ENCODE results near the gene STRADA.

DNA sequence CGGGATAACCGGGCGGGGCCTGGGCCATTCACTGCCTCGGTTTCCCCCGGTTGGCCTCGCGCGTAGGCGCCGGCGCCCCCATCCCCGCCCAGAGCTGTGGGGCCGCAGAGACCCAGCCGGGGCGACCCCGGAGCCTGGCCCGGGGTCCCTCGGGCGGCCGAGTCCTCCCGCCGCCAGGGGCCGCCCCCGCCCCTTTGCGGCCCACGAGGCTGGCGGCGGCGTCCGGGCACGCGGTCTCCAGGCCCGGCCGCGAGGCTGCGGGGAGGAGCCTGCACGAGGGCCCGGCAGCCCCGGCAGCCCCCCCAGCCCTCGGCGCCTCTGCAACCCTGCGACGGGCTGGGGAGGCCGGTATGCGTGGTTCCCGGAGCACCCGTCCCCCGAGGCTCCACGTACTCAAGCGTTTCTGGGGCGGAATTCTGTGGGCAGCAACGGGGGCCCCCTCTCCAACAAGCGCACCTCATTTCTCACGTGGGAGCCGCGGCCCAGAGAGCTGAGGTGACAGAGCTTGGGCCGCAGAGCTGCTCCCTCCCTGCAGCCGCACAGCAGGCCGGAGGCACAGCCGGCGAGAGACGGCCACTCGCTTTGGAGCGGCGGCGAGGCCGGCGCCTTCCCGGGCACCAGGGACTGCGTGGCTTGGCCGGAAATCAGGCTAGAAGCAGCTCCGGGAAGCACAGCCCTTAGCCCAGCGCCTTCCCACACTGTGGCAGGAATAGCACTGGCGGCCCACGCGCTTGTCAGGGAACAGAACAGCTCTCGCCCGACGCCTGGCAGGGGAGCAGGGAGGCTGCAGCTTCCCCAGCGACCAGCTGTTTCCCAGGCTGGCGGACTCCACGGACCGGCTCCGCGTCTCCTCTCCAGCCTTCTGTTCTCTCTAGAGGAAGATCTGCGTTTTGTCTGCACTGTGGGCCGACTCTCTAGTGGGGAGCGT is 40.8 kb downstream of the STRADA start:
- TF ChIP-seq, protein P1, sequence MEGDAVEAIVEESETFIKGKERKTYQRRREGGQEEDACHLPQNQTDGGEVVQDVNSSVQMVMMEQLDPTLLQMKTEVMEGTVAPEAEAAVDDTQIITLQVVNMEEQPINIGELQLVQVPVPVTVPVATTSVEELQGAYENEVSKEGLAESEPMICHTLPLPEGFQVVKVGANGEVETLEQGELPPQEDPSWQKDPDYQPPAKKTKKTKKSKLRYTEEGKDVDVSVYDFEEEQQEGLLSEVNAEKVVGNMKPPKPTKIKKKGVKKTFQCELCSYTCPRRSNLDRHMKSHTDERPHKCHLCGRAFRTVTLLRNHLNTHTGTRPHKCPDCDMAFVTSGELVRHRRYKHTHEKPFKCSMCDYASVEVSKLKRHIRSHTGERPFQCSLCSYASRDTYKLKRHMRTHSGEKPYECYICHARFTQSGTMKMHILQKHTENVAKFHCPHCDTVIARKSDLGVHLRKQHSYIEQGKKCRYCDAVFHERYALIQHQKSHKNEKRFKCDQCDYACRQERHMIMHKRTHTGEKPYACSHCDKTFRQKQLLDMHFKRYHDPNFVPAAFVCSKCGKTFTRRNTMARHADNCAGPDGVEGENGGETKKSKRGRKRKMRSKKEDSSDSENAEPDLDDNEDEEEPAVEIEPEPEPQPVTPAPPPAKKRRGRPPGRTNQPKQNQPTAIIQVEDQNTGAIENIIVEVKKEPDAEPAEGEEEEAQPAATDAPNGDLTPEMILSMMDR (IDR thresholded peaks at IDR 0.05) = peak in 3 of 4 experiments; percentile 12 to 27 (median 15)
- TF ChIP-seq POLR2AphosphoS5 (IDR thresholded peaks at IDR 0.05) = peak; percentile 77
- TF ChIP-seq EP300 (IDR thresholded peaks at IDR 0.05) = no peak
- TF ChIP-seq POLR2A (IDR thresholded peaks at IDR 0.05) = no peak

All from gastroesophageal sphincter (tissue), 3 donors.